PFSK-1 (cell line): Measurements from ENCODE around the gene INS.

ENCODE experiments used
- POLR2AphosphoS5 ChIP-seq: IDR thresholded peaks from 2 replicates; pipeline ENCODE4 v1.6.1; 2012; ENCODE audit warnings: low read depth, mild to moderate bottlenecking, control low read depth, low read length, moderate library complexity
- TF ChIP-seq, protein P1 (sequence below), 2 experiments: IDR thresholded peaks; 2 replicates each; pipeline versions ENCODE4 v1.6.1 to v1.8.0; 2011 to 2012; ENCODE audit warnings: low read depth in 2 of 2, low read length in 2 of 2, control low read depth in 1 of 2, inconsistent platforms in 1 of 2, mild to moderate bottlenecking in 1 of 2, moderate library complexity in 1 of 2; ENCODE audit not compliant: insufficient read depth in 1 of 2

DNA sequence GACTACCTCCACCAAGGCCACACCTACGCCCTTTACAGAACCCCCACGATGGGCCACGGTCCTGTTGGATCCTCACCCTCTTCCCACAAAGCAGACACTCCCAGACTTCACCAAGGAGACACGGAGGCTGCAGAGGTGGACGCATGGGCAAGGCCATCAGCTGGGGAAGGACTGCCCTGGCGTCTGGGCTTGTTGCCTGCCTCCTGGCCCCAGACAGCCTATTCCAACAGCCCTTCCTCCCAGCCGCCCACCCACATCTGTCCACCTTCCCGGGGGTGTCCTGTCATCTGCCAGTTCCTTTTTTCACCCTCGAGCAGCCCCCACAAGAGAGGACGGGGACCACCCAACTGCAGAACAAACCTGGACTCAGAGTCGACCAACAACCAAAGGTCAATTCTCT is 39.5 kb upstream of the INS start:
- TF ChIP-seq, protein P1, sequence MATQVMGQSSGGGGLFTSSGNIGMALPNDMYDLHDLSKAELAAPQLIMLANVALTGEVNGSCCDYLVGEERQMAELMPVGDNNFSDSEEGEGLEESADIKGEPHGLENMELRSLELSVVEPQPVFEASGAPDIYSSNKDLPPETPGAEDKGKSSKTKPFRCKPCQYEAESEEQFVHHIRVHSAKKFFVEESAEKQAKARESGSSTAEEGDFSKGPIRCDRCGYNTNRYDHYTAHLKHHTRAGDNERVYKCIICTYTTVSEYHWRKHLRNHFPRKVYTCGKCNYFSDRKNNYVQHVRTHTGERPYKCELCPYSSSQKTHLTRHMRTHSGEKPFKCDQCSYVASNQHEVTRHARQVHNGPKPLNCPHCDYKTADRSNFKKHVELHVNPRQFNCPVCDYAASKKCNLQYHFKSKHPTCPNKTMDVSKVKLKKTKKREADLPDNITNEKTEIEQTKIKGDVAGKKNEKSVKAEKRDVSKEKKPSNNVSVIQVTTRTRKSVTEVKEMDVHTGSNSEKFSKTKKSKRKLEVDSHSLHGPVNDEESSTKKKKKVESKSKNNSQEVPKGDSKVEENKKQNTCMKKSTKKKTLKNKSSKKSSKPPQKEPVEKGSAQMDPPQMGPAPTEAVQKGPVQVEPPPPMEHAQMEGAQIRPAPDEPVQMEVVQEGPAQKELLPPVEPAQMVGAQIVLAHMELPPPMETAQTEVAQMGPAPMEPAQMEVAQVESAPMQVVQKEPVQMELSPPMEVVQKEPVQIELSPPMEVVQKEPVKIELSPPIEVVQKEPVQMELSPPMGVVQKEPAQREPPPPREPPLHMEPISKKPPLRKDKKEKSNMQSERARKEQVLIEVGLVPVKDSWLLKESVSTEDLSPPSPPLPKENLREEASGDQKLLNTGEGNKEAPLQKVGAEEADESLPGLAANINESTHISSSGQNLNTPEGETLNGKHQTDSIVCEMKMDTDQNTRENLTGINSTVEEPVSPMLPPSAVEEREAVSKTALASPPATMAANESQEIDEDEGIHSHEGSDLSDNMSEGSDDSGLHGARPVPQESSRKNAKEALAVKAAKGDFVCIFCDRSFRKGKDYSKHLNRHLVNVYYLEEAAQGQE (IDR thresholded peaks at IDR 0.05; ENCODE audit: insufficient read depth in 1 of 2, low read depth in 2 of 2, low read length in 2 of 2), result no peak
- TF ChIP-seq POLR2AphosphoS5, result no peak
